ENCODE results near the gene IDH3A.

The IDH3A gene

DNA sequence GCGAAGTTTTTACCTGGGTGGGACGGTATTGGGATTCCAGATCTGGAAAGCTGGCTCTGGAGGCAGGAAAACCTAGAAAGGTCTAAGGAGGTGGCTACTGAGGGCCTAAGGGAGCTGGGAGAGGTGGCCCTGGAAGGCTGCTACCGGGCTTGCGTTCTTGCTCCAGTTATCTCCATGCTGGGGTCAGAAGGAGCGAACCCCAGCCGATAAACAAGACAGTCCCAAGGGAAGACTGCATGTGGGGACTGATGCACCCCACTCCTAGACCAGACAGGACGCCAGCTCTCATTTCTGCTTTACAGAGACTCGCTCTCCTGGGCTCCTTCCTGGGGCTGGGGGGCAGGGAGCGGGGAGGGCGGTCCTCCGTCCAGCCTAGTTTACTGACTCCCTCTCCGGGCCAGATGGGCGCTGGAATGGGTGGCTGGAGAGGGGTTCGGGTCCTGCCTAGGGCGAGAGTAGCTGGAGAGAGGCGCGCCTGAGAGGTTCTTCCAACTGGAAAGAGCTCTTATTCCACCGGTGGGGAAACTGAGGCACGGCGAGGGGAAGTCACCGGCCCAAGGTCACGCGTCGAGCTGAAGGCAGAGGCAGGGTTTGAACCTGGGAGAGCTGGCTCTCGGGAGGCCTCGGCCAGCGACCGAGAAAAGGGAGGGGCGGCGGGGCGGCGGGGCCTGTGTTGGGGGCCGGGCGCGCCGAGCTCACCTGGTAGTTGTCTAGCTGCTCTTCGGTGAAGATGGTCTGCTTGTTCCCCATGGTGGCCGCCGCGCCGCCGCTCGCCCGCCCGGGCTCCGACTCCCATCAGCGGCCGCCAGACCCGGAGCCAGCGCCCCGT lies 18.5 kb upstream of the IDH3A start:
- no peaks in the 10 kb centered on the region for H3K9me3 ChIP-seq (ENCODE audit: control insufficient read depth, low read length)
- peak overlapping the region; percentile 86 for H3K9ac ChIP-seq (ENCODE audit: low read length)
- H3K4me1 ChIP-seq (ENCODE audit: control insufficient read depth, insufficient read depth, low read length), result peaks cover 8% of the 10 kb centered on the region
- H3K36me3 ChIP-seq (ENCODE audit: control insufficient read depth, insufficient read depth, low read length, severe bottlenecking), result no peaks in the 10 kb centered on the region
- no peak for DNase-seq (ENCODE audit: low read depth)
- H3K27me3 ChIP-seq (replicated peaks; ENCODE audit: control insufficient read depth, insufficient read depth, low read length), result no peaks in the 10 kb centered on the region
- H3K4me3 ChIP-seq (ENCODE audit: low read length), result peak overlapping the region; percentile 83

DNA sequence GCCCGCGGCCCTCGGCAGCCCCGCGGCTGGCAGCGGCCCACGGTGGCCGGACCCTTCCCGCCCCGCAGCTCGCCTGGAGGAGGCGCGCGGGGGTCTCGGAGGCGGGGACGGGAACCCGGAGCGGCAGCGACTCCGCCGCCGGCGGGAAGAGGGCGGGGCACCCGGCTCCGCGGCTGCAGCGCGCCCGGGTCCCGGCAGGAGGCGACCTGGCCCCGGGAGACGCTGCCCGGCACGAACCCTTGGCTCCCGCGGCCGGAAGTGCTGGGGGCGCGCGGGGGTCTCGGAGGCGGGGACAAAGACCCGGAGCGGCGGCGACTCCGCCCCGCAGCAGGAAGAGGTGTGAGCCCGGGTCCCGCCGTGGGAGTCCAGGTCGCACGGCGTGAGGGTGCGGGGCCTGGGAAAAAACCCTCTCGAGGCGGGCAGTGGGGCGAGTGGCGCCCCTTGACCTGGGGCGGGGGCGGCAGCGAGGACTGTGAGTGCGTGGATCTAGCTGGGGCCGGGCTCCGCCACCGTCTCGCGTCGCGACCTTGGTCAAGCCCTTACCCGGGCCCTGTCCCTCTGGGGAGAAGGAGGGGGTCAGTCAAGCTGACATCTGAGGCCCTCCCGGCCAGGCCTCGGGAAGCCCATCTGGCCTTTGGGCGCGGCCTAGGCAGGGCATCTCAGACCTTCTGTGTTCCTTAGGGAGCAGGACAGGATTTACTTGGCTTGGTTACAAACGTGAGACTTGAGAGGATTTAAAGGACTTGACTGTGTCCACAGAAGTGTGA lies 17.7 kb upstream of the IDH3A start, which contains the start of gene CIB2:
CIB2 (minus strand) TSS at position 151 of the 767 bp plus-strand sequence. CDS start 230 bp downstream, outside the sequence.
- Histone ChIP-seq H3K9me3 (ENCODE audit: control insufficient read depth, low read length) (no peaks in the 10 kb centered on the region), H3K9ac (ENCODE audit: low read length) (peak within 1 kb of the TSS; percentile 86), H3K27me3 (replicated peaks; ENCODE audit: control insufficient read depth, insufficient read depth, low read length) (no peaks in the 10 kb centered on the region), H3K4me1 (ENCODE audit: control insufficient read depth, insufficient read depth, low read length) (peaks cover 8% of the 10 kb centered on the region), H3K4me3 (ENCODE audit: low read length) (peak within 1 kb of the TSS; percentile 83), H3K36me3 (ENCODE audit: control insufficient read depth, insufficient read depth, low read length, severe bottlenecking) (no peaks in the 10 kb centered on the region)
- DNase-seq (ENCODE audit: low read depth), result peak; percentile 90

DNA sequence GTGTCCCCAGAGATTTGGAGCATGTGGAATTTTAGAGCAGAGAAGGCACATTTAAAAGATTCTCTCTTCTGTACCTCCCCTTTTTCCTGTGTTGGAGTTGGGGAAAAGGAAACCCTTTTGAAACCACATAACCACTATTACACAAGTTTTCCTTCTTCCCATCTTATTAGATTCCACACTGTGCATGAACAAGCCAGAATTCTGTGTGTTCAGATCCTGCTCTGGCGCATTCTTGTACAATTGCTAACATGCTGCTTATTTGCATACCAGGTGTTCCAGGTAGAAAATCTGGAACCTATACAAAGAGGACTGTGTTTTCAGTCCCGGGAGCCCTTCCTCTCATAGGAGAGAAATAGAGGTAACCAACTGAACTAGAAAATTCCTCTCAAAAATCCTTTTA lies 15.4 kb upstream of the IDH3A start:
- Histone ChIP-seq H3K4me1 (ENCODE audit: control insufficient read depth, insufficient read depth, low read length) (peaks cover 8% of the 10 kb centered on the region), H3K9ac (ENCODE audit: low read length) (no peak overlapping the region), H3K36me3 (ENCODE audit: control insufficient read depth, insufficient read depth, low read length, severe bottlenecking) (no peaks in the 10 kb centered on the region), H3K9me3 (ENCODE audit: control insufficient read depth, low read length) (no peaks in the 10 kb centered on the region), H3K4me3 (ENCODE audit: low read length) (no peak overlapping the region), H3K27me3 (replicated peaks; ENCODE audit: control insufficient read depth, insufficient read depth, low read length) (no peaks in the 10 kb centered on the region)
- no peak for DNase-seq (ENCODE audit: low read depth)

DNA sequence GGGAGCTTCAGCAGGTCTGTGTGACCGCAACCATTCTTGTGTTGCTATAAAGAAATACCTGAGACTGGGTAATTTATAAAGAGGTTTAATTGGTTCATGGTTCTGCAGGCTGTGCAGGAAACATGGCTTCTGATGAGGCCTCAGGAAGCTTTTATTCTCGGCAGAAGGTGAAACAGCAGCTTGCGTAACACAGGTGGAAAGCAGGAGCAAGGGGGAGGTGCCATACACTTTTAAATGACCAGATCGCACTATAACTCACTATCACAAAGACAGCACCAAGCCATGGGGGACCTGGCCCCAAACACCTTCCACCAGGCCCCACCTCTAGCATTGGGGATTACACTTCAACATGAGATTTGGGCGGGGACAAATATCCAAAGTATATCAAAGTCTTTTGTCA lies 9.6 kb upstream of the IDH3A start:
- no peaks in the 10 kb centered on the region for H3K36me3 ChIP-seq (ENCODE audit: control insufficient read depth, insufficient read depth, low read length, severe bottlenecking)
- no peaks in the 10 kb centered on the region for H3K27me3 ChIP-seq (replicated peaks; ENCODE audit: control insufficient read depth, insufficient read depth, low read length)
- no peak overlapping the region for H3K4me3 ChIP-seq (ENCODE audit: low read length)
- H3K9ac ChIP-seq (ENCODE audit: low read length), result no peak overlapping the region
- no peaks in the 10 kb centered on the region for H3K4me1 ChIP-seq (ENCODE audit: control insufficient read depth, insufficient read depth, low read length)
- no peak for DNase-seq (ENCODE audit: low read depth)
- H3K9me3 ChIP-seq (ENCODE audit: control insufficient read depth, low read length), result no peaks in the 10 kb centered on the region

DNA sequence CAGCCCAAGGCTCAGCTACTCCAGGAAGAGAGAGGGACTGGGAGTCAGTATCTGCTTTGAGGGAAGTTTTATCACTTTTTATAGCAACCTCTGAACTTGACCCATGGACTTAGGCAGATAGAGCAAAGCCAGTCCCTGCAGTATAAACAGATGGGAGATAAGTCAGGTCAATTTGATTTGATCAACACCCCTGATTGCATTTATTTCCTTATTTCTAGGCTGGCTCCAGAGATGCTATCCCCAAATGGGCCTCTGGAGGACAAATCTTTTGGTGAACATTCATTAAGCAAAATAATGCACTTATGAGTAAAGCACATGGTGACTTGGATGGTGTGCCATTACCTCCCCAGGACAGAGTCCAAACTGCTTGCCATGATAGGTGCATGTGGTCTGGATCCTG lies 8.9 kb upstream of the IDH3A start:
- no peak for DNase-seq (ENCODE audit: low read depth)
- H3K27me3 ChIP-seq (replicated peaks; ENCODE audit: control insufficient read depth, insufficient read depth, low read length), result no peaks in the 10 kb centered on the region

DNA sequence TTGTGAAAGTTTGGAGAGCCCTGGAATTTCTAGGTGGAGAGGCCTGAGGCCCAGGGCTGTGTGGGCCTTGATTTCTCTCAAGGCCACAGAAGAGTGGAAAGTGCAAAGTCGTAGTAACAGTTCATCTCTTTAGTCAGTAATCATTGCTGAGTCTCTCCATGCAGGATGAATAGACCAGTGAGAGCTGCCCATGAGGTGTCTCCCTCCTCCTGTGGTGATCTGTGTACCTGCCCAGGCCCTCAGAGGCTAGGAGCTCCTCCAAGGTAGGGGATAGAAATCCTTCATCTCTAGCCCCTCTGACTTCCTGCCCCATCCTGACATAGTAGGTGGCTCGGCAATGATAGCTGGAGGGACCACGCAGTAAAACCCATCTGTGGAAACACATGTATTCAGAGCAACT lies 6.8 kb upstream of the IDH3A start:
- DNase-seq (ENCODE audit: low read depth), result no peak
- Histone ChIP-seq H3K36me3 (ENCODE audit: control insufficient read depth, insufficient read depth, low read length, severe bottlenecking) (no peaks in the 10 kb centered on the region), H3K9me3 (ENCODE audit: control insufficient read depth, low read length) (no peaks in the 10 kb centered on the region), H3K4me1 (ENCODE audit: control insufficient read depth, insufficient read depth, low read length) (peaks cover 8% of the 10 kb centered on the region), H3K27me3 (replicated peaks; ENCODE audit: control insufficient read depth, insufficient read depth, low read length) (no peaks in the 10 kb centered on the region), H3K9ac (ENCODE audit: low read length) (no peak overlapping the region), H3K4me3 (ENCODE audit: low read length) (no peak overlapping the region)

More for the DNA sequence above, 8.9 kb upstream of the IDH3A start:
- Histone ChIP-seq H3K9ac (ENCODE audit: low read length) (no peak overlapping the region), H3K9me3 (ENCODE audit: control insufficient read depth, low read length) (no peaks in the 10 kb centered on the region), H3K36me3 (ENCODE audit: control insufficient read depth, insufficient read depth, low read length, severe bottlenecking) (no peaks in the 10 kb centered on the region), H3K4me1 (ENCODE audit: control insufficient read depth, insufficient read depth, low read length) (no peaks in the 10 kb centered on the region), H3K4me3 (ENCODE audit: low read length) (no peak overlapping the region)

DNA sequence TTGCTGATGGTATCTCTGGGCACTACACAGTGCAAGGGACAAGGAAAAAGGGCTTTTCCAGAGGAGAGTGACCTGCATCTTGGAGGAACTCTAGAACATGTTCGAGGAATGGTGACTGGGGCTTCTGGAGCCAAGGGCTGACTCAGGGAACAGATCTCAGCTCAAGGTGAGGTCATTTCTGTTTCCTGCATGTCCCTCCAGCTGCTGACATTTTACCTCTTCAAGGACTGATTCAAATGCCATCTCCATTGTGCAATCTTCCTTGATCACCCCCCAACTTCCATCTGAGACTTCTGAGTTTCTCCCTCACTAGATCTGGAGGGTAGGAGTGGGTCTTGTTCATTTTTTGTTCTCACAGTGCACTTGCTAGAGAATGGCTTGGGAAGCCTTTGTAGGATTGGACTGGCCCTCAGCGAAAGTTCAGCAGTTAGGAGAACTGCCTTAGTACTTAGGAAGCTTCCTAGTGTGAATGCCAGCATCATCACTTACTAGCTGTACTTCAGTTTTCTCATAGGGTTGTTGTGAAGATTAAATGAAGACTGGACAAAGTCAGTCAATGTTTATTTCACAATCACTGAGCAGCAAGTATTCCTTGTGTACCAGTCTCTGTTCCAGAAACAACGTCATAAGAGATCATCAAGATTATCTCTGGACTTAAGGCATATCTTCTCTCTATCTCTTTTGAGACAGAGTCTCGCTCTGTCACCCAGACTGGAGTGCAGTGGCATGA lies 2.6 kb upstream of the IDH3A start:
- H3K36me3 ChIP-seq (ENCODE audit: control insufficient read depth, insufficient read depth, low read length, severe bottlenecking), result no peaks in the 10 kb centered on the region
- DNase-seq (ENCODE audit: low read depth), result no peak
- H3K4me1 ChIP-seq (ENCODE audit: control insufficient read depth, insufficient read depth, low read length), result peaks cover 22% of the 10 kb centered on the region

DNA sequence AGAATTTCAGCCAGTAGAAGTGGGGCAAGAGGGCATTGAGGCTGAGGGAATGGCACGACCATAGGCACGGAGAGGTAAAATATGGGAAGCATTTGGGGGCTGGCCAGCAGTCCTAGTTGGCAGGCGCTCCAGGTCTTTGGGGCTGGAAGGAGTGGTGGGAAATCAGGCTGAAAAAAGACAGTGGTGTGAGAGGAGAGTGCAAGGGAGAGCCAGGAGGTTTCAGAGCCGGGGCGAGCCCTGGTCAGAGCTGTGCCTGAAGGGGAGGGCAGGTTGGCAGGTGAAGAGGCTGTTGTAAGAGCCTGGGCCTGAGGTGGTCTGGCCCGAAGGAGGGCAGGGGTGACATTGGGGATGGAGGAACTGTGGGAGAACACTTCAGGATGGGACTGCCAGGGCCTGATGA lies 1.6 kb upstream of the IDH3A start:
- H3K27me3 ChIP-seq (replicated peaks; ENCODE audit: control insufficient read depth, insufficient read depth, low read length), result no peaks in the 10 kb centered on the region
- H3K9ac ChIP-seq (ENCODE audit: low read length), result no peak overlapping the region
- DNase-seq (ENCODE audit: low read depth), result no peak
- H3K4me3 ChIP-seq (ENCODE audit: low read length), result no peak overlapping the region
- H3K4me1 ChIP-seq (ENCODE audit: control insufficient read depth, insufficient read depth, low read length), result peaks cover 22% of the 10 kb centered on the region
- no peaks in the 10 kb centered on the region for H3K9me3 ChIP-seq (ENCODE audit: control insufficient read depth, low read length)
- H3K36me3 ChIP-seq (ENCODE audit: control insufficient read depth, insufficient read depth, low read length, severe bottlenecking), result no peaks in the 10 kb centered on the region

More for the DNA sequence above, 2.6 kb upstream of the IDH3A start:
- H3K9ac ChIP-seq (ENCODE audit: low read length), result no peak overlapping the region
- no peaks in the 10 kb centered on the region for H3K27me3 ChIP-seq (replicated peaks; ENCODE audit: control insufficient read depth, insufficient read depth, low read length)
- H3K4me3 ChIP-seq (ENCODE audit: low read length), result no peak overlapping the region
- H3K9me3 ChIP-seq (ENCODE audit: control insufficient read depth, low read length), result no peaks in the 10 kb centered on the region

DNA sequence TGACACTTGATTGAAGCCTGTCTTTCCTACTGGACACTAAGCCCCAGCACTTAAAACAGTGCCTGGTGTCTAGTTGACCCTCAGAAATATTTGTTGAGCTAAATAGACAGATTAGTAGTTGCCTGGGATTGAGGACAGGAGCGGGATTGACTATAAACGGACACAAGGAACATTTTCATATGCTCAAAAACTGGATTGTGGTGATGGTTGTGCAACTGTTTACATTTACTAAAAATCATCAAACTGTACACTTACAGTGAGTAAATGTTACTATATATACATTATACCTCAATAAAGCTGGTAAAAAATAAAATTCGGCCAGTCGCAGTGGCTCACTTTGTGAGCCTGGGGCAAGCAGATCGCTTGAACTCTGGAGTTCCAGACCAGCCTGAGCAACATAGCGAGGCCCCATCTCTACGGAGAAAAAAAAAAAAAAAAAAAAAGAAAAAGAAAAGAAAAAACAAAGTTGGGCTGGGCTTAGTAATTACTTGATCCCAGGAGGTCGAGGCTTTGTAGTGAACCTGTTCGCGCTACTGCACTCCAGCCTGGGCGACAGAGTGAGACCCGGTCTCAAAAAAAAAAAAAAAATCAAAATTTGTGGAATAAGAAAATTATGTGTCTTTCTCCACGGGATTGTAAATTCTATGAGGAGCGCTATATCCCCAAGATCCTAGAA lies 632 bp upstream of the IDH3A start:
- Histone ChIP-seq H3K27me3 (replicated peaks; ENCODE audit: control insufficient read depth, insufficient read depth, low read length) (no peaks in the 10 kb centered on the region), H3K9me3 (ENCODE audit: control insufficient read depth, low read length) (no peaks in the 10 kb centered on the region), H3K9ac (ENCODE audit: low read length) (peak overlapping the region; percentile 91), H3K4me1 (ENCODE audit: control insufficient read depth, insufficient read depth, low read length) (peaks cover 22% of the 10 kb centered on the region), H3K4me3 (ENCODE audit: low read length) (peak overlapping the region; percentile 90), H3K36me3 (ENCODE audit: control insufficient read depth, insufficient read depth, low read length, severe bottlenecking) (no peaks in the 10 kb centered on the region)
- peak; percentile 39 for DNase-seq (ENCODE audit: low read depth)

DNA sequence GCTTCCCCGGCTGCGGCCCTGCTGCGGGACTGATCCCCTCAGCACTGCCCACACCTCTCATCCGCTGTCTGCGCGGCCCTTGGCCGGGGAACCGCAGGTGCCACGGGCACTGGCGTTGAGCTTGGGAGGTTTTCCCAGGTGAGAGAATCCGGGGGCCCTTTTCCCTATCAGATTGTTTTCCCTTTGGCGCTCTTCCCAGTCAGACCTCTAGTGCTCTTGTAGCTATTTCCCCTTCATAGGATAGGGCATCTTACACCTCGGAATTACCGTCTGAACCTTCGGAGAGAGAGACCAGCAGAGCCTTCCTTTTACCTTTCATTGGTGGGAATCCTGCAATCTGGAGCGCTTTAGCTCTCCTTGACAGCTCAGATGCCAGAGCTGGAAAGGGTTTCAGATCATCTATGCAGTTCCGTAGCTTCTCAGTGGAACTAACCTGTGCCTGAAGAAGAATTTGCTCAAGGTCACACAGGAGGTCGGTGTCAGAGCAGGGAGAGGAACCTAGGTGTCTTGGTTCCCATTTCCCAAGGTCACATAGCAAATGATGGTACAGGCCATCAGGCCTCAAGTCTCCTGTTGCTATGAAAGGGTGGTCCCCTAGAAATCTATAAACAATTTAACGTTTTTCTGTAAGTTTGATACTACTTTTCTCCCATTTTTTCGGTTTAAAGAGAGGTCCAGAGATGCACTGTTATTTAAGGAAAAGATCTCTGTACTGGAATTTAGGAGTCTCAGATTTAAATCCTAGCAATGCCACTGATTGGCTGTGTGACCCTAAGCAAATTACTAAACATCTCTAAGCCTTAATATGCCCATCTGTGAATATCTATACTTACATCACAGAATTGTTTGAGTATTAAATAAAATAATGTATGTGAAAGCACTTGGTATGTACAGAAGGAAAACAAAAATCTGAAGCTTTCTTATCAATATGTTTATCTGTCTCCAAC lies 916 bp downstream of the IDH3A start:
- no peak for DNase-seq (ENCODE audit: low read depth)
- Histone ChIP-seq H3K9me3 (ENCODE audit: control insufficient read depth, low read length) (no peaks in the 10 kb centered on the region), H3K27me3 (replicated peaks; ENCODE audit: control insufficient read depth, insufficient read depth, low read length) (no peaks in the 10 kb centered on the region), H3K36me3 (ENCODE audit: control insufficient read depth, insufficient read depth, low read length, severe bottlenecking) (no peaks in the 10 kb centered on the region), H3K4me3 (ENCODE audit: low read length) (peak overlapping the region; percentile 91), H3K4me1 (ENCODE audit: control insufficient read depth, insufficient read depth, low read length) (peaks cover 31% of the 10 kb centered on the region), H3K9ac (ENCODE audit: low read length) (peak overlapping the region; percentile 91)

Data from adipocyte (in vitro differentiated cells).